Central memory CD8-positive, alpha-beta T cell (primary cell): Measurements from ENCODE around the gene FAAP20.

Experiments
- ATAC-seq: fragments of 150-1000 bp; cut with Tn5 transposase; replicated peaks from 2 replicates; pipeline ENCODE4 v1.10.0; 2022; ENCODE audit warnings: mild to moderate bottlenecking, moderate FRiP score, moderate number of reproducible peaks; ENCODE audit not compliant: poor library complexity, severe bottlenecking; ENCODE audit errors: extremely low read depth
- DNase-seq, 2 donors: peaks; one replicate each; pipeline ENCODE4 v3.0.0; 2021; ENCODE audit warnings: low spot score in 2 of 2
- H3K27ac Mint-ChIP-seq: one replicate; pipeline ENCODE4 v1.8.0; 2022; ENCODE audit warnings: low read depth, mild to moderate bottlenecking, moderate library complexity, mixed read lengths
- H3K27me3 Mint-ChIP-seq: one replicate; pipeline ENCODE4 v1.8.0; 2022; ENCODE audit warnings: mixed read lengths
- H3K36me3 Mint-ChIP-seq: one replicate; pipeline ENCODE4 v1.8.0; 2022; ENCODE audit warnings: mild to moderate bottlenecking, moderate library complexity, mixed read lengths; ENCODE audit not compliant: insufficient read depth
- H3K4me1 Mint-ChIP-seq: one replicate; pipeline ENCODE4 v1.8.0; 2022; ENCODE audit warnings: mixed read lengths
- H3K4me3 Mint-ChIP-seq: one replicate; pipeline ENCODE4 v1.8.0; 2022; ENCODE audit warnings: mild to moderate bottlenecking, moderate library complexity, mixed read lengths
- H3K9me3 Mint-ChIP-seq: one replicate; pipeline ENCODE4 v1.8.0; 2022; ENCODE audit warnings: mixed read lengths

FAAP20 gene

GRCh38 chr1:2194319-2194897 is at the start of gene FAAP20:
TSS of gene FAAP20 (minus strand) at chr1:2194772. CDS start at chr1:2194749, 23 bp downstream.
- Mint-ChIP-seq H3K36me3 (peaks cover 9% of the 10 kb centered on the region), H3K4me3 (peak within 1 kb of the TSS; percentile 81), H3K9me3 (no peaks in the 10 kb centered on the region), H3K27me3 (no peaks in the 10 kb centered on the region), H3K4me1 (peaks cover 15% of the 10 kb centered on the region), H3K27ac (peak within 1 kb of the TSS; percentile 89)
- peak in 1 of 2 donors; percentile 32 for DNase-seq
- ATAC-seq, result peak; percentile 47

- Mint-ChIP-seq H3K27ac (peak overlapping the region; percentile 62), H3K4me1 (peaks cover 55% of the 10 kb centered on the region), H3K4me3 (peak overlapping the region; percentile 36), H3K36me3 (peaks cover 75% of the 10 kb centered on the region), H3K9me3 (no peaks in the 10 kb centered on the region), H3K27me3 (no peaks in the 10 kb centered on the region)
- ATAC-seq, result no peak
- DNase-seq, result no peak
Measured at GRCh38 chr1:2242814-2243725, 48.5 kb upstream of the FAAP20 start.

GRCh38 chr1:2241820-2242219 is 47.2 kb upstream of the FAAP20 start:
- ATAC-seq (no peak), DNase-seq (peak in 1 of 2 donors; percentile 9)
- Mint-ChIP-seq H3K36me3 (peaks cover 76% of the 10 kb centered on the region), H3K9me3 (no peaks in the 10 kb centered on the region), H3K4me1 (peaks cover 59% of the 10 kb centered on the region), H3K27me3 (no peaks in the 10 kb centered on the region), H3K27ac (peak overlapping the region; percentile 84), H3K4me3 (peak overlapping the region; percentile 62)

- no peaks in the 10 kb centered on the region for H3K9me3 Mint-ChIP-seq
- ATAC-seq (no peak), DNase-seq (no peak)
- H3K27ac Mint-ChIP-seq, result peak overlapping the region; percentile 84
- peaks cover 82% of the 10 kb centered on the region for H3K36me3 Mint-ChIP-seq
- peaks cover 57% of the 10 kb centered on the region for H3K4me1 Mint-ChIP-seq
- H3K27me3 Mint-ChIP-seq, result no peaks in the 10 kb centered on the region
- peak overlapping the region; percentile 62 for H3K4me3 Mint-ChIP-seq
Measured at GRCh38 chr1:2240270-2241156, 45.9 kb upstream of the FAAP20 start.

GRCh38 chr1:2239384-2239985 is 44.9 kb upstream of the FAAP20 start:
- H3K4me1 Mint-ChIP-seq, result peaks cover 64% of the 10 kb centered on the region
- peak overlapping the region; percentile 84 for H3K27ac Mint-ChIP-seq
- peaks cover 84% of the 10 kb centered on the region for H3K36me3 Mint-ChIP-seq
- no peak for ATAC-seq
- H3K4me3 Mint-ChIP-seq, result peak overlapping the region; percentile 62
- no peaks in the 10 kb centered on the region for H3K9me3 Mint-ChIP-seq
- no peaks in the 10 kb centered on the region for H3K27me3 Mint-ChIP-seq
- DNase-seq, result no peak

GRCh38 chr1:2239013-2239370 is 44.4 kb upstream of the FAAP20 start:
- Mint-ChIP-seq H3K4me3 (peak overlapping the region; percentile 62), H3K27ac (peak overlapping the region; percentile 84), H3K4me1 (peaks cover 69% of the 10 kb centered on the region), H3K9me3 (no peaks in the 10 kb centered on the region), H3K36me3 (peaks cover 87% of the 10 kb centered on the region), H3K27me3 (no peaks in the 10 kb centered on the region)
- ATAC-seq (no peak), DNase-seq (no peak)

GRCh38 chr1:2238361-2239012 is 43.9 kb upstream of the FAAP20 start:
- DNase-seq (no peak), ATAC-seq (no peak)
- Mint-ChIP-seq H3K27me3 (no peaks in the 10 kb centered on the region), H3K9me3 (no peaks in the 10 kb centered on the region), H3K27ac (peak overlapping the region; percentile 84), H3K36me3 (peaks cover 85% of the 10 kb centered on the region), H3K4me1 (peaks cover 70% of the 10 kb centered on the region), H3K4me3 (peak overlapping the region; percentile 62)

GRCh38 chr1:2237773-2238172 is 43.2 kb upstream of the FAAP20 start:
- no peak for DNase-seq
- peaks cover 75% of the 10 kb centered on the region for H3K4me1 Mint-ChIP-seq
- peak overlapping the region; percentile 96 for H3K27ac Mint-ChIP-seq
- H3K4me3 Mint-ChIP-seq, result peak overlapping the region; percentile 58
- no peaks in the 10 kb centered on the region for H3K9me3 Mint-ChIP-seq
- H3K36me3 Mint-ChIP-seq, result peaks cover 84% of the 10 kb centered on the region
- H3K27me3 Mint-ChIP-seq, result no peaks in the 10 kb centered on the region
- ATAC-seq, result no peak

GRCh38 chr1:2236695-2237677 is 42.4 kb upstream of the FAAP20 start:
- H3K27me3 Mint-ChIP-seq, result no peaks in the 10 kb centered on the region
- peak overlapping the region; percentile 96 for H3K27ac Mint-ChIP-seq
- no peaks in the 10 kb centered on the region for H3K9me3 Mint-ChIP-seq
- H3K4me3 Mint-ChIP-seq, result peak overlapping the region; percentile 58
- H3K36me3 Mint-ChIP-seq, result peaks cover 84% of the 10 kb centered on the region
- ATAC-seq (no peak), DNase-seq (peak in 1 of 2 donors; percentile 47)
- H3K4me1 Mint-ChIP-seq, result peaks cover 80% of the 10 kb centered on the region

GRCh38 chr1:2235300-2235998 is 40.9 kb upstream of the FAAP20 start:
- peak overlapping the region; percentile 96 for H3K27ac Mint-ChIP-seq
- ATAC-seq, result no peak
- no peak for DNase-seq
- H3K4me1 Mint-ChIP-seq, result peaks cover 80% of the 10 kb centered on the region
- no peaks in the 10 kb centered on the region for H3K27me3 Mint-ChIP-seq
- peaks cover 84% of the 10 kb centered on the region for H3K36me3 Mint-ChIP-seq
- peak overlapping the region; percentile 91 for H3K4me3 Mint-ChIP-seq
- H3K9me3 Mint-ChIP-seq, result no peaks in the 10 kb centered on the region
